HG03432 (cell line): ENCODE results near the gene DNM2.
"Not testable (repeated sequence)": the region's sequence is repeated elsewhere in the genome, so short reads cannot be mapped to it uniquely, and the experiment has no call there.

Experiments used
- ATAC-seq: cut with Tn5 transposase; IDR thresholded peaks from one replicate; pipeline ENCODE4 v1.9.1; 2021; ENCODE audit warnings: mild to moderate bottlenecking, moderate library complexity; ENCODE audit not compliant: unreplicated experiment

The DNM2 gene

GRCh38 chr19:10717356-10718204 is at the start of gene DNM2:
Gene DNM2 (plus strand): TSS chr19:10718079. CDS start chr19:10718243, 164 bp downstream.
- ATAC-seq = peak; percentile 81

- no peak for ATAC-seq
Observed at GRCh38 chr19:10669246-10669645, 48.6 kb upstream of the DNM2 start.

- no peak for ATAC-seq
Observed at GRCh38 chr19:10670182-10670581, 47.7 kb upstream of the DNM2 start.

- ATAC-seq = no peak
Observed at GRCh38 chr19:10670876-10671804, 46.7 kb upstream of the DNM2 start.

DNA sequence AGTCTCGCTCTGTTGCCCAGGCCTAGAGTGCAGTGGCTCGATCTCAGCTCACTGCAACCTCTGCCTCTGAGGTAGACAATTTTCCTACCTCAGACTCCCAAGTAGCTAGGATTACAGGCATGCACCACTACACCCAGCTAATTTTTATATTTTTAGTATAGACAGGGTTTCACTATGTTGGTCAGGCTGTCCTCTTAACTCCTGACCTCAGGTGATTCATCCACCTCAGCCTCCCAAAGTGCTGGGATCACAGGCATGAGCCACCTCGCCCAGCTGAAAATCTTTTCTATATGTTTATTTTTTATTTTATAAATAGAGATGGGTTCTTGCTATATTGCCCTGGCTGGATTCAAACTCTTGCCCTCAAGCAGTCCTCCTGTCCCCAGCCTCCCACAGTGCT is 46.0 kb upstream of the DNM2 start:
- ATAC-seq = not testable (repeated sequence)

DNA sequence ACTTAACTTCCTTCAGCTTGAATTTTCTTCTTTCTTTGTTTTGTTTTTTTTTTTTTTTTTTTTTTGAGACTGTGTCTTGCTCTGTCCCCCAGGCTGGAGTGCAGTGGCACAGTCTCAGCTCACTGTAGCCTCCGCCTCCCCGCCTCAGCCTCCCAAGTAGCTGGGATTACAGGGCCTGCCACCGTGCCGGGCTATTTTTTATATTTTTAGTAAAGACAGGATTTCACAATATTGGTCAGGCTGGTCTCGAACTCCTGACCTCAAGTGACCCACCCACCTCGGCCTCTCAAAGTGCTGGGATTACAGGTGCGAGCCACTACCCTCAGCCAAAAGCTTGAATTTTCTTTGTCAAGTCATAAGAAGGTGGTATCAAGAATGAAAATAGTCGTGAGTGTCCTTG is 42.7 kb upstream of the DNM2 start:
- not testable (repeated sequence) for ATAC-seq

DNA sequence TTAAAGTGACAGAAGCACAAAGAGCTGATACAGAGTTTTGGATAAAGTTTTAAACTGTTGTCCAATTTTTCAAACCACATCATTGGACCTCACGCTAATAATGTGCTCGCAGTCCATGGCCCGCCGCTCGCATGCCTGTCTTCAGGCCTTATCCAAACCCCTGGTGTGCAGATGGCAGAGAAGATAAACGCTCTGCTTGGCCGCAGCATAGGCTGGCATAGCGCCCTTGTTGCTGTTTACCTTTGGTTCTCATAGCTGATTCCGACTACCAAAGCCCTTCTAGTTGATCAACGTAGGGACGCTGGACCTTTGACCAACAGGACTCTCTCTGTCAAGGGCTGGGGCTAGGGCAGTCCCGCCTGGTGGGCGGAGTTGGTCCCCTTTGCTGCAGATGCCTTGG is 40.1 kb upstream of the DNM2 start:
- ATAC-seq = no peak

DNA sequence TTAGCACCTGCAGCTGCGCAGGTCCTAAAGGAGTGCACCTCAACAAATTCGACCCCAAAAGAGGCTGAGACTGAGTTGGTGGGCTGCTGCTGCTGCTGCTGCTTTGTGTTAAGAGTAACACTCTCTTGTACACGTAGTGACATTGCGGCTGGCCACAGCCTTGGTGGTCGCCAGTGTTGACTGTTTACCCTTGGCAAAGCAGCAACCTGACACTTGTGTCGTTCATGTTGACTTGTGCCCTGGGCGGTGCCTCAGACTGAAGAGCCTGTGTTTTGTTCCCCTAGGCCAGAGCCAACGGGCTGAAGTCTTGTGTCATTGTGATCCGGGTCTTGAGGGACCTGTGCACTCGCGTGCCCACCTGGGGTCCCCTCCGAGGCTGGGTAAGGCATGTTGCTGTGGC is 39.1 kb upstream of the DNM2 start:
- ATAC-seq = no peak

GRCh38 chr19:10679743-10680142 is 38.1 kb upstream of the DNM2 start:
- no peak for ATAC-seq

DNA sequence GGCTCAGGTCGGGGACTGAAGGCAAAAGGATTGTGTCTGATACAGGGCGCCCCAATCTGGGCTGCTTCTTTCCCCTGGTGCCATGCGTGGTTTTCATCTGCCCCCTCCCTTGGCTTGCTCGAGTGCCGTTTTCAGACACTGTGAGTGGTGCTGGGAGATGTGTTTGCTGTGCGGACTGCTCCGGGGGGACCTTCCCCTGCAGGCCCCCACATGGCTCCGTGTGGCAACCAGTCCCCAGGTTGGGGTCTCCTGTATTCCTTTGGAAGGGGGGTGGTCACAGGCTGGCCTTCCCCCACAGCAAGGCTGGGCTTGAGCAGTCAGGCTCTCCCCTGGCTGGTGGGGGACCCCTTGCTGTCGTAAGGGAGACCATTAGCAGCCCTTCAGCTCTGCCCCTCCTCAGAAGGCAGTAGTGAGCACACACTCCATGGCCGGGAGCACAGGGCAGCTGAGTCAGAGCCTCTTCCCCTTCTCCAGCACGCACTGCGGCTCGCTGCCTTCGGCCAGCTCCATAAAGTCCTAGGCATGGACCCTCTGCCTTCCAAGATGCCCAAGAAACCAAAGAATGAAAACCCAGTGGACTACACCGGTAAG is 37.2 kb upstream of the DNM2 start:
- no peak for ATAC-seq

- no peak for ATAC-seq
Observed at GRCh38 chr19:10681658-10682057, 36.2 kb upstream of the DNM2 start.

DNA sequence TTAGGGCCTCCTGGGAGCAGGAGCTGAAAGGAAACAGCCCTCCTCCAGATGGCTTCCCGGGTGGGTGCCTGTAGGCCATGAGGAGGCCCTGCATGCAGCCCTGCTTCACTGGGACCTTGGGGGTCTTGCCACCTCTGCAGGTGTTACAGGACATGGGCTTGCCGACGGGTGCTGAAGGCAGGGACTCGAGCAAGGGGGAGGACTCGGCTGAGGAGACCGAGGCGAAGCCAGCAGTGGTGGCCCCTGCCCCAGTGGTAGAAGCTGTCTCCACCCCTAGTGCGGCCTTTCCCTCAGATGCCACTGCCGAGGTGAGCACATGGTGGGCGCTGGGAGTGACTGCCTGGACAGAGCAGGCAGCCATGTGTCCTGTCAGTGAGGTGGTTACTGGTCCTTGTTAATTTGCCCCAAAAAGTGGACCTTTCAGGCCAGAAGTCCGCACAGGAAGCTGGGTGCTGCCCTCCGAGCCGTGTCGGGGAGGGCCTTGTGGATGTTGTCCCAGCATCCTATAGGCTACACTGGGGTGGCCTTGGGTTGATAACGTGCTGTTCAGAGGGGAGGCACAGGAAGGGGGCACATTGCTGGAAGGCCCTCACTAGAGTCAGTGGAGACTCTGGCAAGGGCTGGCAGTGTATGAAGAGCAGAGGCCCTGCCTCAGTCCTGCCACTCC is 35.3 kb upstream of the DNM2 start:
- ATAC-seq = no peak

DNA sequence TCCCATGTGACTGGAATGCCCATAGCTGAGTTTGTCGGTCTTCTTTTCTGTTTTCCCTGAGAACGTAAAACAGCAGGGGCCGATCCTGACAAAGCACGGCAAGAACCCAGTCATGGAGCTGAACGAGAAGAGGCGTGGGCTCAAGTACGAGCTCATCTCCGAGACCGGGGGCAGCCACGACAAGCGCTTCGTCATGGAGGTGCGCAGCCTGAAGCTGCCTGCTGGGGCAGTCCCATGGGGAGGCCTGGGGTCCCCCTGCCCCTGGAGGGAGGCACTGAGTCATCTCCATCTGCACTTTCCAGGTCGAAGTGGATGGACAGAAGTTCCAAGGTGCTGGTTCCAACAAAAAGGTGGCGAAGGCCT is 34.8 kb upstream of the DNM2 start:
- no peak for ATAC-seq

DNA sequence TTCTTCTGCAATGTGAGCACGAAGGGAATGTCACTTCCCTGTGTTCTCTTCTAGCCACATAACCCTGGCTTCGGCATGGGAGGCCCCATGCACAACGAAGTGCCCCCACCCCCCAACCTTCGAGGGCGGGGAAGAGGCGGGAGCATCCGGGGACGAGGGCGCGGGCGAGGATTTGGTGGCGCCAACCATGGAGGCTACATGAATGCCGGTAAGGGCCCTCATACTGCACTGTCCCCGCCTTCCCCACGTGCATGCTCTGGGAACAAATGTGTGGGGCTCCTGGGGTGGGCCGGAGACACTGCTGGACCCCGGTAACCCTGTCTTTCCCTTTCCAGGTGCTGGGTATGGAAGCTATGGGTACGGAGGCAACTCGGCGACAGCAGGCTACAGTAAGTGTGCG is 34.3 kb upstream of the DNM2 start:
- ATAC-seq = no peak

DNA sequence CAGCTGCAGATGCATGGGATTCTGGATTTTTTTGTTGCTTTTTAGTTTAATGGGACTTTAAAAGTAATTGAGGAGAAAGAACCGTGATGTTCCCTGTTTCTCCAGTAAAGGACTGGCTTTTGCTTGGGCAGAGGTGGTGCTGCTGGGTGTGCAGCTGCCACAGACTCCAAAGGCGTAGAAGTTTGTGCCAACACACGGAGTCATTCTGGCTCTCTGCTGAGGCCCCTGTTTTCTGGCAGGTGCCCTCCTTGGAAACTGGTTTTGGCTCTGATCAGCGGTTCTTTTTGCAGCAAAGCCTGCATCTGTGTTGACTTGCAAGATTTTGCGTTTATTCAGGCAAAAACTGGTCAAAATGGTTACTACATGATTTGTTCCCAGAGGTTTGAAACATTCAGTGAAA is 32.7 kb upstream of the DNM2 start:
- no peak for ATAC-seq

DNA sequence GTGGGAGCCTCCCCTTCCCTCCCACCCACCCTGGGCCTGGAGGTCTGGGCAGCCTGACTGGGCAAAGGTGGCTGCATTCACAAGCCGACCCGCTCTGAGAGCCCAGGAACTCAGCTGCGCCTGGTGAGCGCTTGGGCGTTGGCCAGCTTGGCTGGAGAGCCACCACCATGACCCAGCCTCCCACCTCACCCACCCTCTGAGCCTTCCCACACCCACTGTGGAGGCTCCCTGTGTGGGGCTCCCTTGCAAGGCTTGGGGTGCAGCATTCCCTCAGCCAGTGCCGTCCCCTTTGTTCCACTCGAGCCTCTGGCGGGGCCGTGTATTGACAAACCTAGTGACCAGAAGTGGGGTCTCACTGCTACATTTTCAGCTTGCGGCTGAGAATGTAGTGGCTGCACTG is 31.7 kb upstream of the DNM2 start:
- ATAC-seq = no peak

DNA sequence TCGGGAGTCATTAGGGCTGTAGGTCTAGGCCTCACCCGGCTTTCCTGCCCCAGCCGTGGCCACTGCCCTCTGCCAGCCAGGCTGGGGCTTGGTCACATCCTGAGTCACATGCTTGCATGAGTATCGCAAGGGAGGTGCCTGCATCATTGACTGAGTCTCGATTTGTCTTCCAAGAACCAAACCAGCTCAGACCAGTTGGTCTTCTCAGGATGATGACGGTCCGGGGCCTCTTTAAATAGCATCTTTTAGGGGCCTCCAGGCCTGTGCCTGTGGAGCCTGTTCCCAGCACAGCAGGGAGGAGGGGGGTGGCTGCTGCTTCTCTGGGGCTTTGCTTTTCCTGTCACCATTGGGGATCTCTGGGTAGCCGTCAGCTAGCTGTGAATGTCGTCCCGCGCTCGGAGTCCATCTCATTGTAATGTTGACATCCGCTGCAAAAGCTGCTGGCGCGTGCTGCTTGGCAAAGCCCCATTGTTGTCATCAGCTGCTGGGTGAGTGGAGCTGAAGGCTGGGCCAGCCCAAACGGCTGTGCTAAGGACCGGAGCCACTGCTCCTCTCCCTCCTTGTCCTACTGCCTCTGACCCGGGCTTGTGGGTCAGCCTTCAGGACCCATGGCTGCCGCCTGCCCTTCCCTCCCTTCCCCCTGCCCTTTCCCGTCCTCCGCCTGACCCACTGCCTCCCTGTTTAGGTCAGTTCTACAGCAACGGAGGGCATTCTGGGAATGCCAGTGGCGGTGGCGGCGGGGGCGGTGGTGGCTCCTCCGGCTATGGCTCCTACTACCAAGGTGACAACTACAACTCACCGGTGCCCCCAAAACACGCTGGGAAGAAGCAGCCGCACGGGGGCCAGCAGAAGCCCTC is 31.0 kb upstream of the DNM2 start:
- no peak for ATAC-seq

- no peak for ATAC-seq
Observed at GRCh38 chr19:10687518-10688288, 30.2 kb upstream of the DNM2 start.

DNA sequence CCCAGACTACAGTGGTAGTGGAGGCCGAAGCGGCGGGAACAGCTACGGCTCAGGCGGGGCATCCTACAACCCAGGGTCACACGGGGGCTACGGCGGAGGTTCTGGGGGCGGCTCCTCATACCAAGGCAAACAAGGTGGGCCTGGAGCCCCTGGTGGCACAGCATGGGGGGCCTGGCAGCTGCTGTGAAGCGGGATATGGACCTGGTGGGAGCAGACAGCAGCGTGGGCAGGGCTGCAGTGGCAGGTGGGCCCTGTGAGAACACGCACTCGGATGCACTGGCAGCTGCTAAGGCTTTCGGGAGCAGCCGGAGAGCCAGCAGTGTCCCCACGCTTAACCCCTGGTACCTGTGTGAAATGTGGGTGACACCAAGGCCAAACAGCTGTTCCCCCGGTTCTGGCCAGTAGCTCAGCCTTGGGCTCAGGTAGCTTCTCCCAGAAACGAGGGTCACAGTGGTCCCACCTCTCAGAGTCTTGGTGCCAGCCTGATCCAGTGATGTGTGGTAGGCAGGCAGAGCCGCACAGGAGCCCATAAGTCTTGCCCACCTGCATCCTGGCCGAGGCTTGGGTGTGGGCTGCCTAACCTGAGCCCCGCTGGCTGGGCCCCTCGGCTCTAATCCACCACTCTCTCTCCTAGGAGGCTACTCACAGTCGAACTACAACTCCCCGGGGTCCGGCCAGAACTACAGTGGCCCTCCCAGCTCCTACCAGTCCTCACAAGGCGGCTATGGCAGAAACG is 29.2 kb upstream of the DNM2 start:
- ATAC-seq = no peak
